Measurements from ENCODE around the gene ZMYM4. TPM values are rescaled to one million over a fixed set of nuclear protein-coding genes. Genes with fewer than 3 reads are reported as not detected.

ZMYM4 gene
- total RNA-seq, 3 donors from 2014 or later, result 47.2 to 71.1 (median 47.8) TPM

DNA sequence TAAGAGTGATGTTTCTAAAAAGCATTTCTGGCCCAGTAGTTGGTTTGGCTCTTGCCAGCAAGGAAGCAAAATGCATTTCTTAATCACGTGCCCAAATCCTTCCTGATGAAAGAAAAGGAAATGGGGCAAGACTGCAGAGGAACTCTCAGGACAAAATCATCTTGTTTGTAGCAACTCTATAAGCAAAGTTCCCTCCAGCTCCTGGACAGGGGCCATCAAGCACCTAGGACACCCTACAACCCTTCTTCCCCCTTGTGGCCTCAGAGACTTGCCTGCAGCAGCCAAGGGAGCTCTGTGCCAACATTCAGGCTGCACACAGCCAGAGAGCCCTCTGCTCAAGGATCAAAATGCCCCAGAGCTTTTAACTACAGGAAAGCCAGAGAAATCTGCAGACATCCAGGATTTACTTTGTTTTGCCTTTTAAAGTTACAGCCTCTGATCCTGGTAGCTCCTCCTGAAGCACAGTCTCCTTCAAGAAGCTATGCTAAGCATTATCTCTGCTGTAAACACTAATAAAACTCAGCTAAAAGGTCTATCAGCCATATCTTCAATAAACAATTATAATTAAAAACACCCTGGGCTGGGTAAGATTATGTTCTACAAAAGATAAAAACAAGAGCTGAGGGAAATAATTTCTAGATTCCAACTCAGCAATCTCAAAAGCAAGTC, 183.7 kb downstream of the ZMYM4 start:
- Histone ChIP-seq H3K27ac (peak overlapping the region; percentile 70 to 73), H3K4me1 (peaks cover 12 to 20% of the 10 kb centered on the region in 2 donors), H3K36me3 (no peaks in the 10 kb centered on the region), H3K4me3 (no peak overlapping the region), H3K9me3 (no peaks in the 10 kb centered on the region), H3K27me3 (no peaks in the 10 kb centered on the region)
- peak; percentile 52 to 56 for DNase-seq (ENCODE audit: low spot score in 2 of 2)
- TF ChIP-seq POLR2A (IDR thresholded peaks at IDR 0.05) (no peak), POLR2AphosphoS5 (IDR thresholded peaks at IDR 0.05) (peak in 1 of 3 donors; percentile 46)
- TF ChIP-seq, protein P1, sequence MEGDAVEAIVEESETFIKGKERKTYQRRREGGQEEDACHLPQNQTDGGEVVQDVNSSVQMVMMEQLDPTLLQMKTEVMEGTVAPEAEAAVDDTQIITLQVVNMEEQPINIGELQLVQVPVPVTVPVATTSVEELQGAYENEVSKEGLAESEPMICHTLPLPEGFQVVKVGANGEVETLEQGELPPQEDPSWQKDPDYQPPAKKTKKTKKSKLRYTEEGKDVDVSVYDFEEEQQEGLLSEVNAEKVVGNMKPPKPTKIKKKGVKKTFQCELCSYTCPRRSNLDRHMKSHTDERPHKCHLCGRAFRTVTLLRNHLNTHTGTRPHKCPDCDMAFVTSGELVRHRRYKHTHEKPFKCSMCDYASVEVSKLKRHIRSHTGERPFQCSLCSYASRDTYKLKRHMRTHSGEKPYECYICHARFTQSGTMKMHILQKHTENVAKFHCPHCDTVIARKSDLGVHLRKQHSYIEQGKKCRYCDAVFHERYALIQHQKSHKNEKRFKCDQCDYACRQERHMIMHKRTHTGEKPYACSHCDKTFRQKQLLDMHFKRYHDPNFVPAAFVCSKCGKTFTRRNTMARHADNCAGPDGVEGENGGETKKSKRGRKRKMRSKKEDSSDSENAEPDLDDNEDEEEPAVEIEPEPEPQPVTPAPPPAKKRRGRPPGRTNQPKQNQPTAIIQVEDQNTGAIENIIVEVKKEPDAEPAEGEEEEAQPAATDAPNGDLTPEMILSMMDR (IDR thresholded peaks at IDR 0.05), result no peak
- intact Hi-C loops (cut with DNase I; ENCODE audit: low total_unique reads), result no loop called here

GRCh38 chr1:35453031-35453430, 184.5 kb downstream of the ZMYM4 start:
- Histone ChIP-seq H3K27ac (peak overlapping the region; percentile 70 to 73), H3K36me3 (no peaks in the 10 kb centered on the region), H3K27me3 (no peaks in the 10 kb centered on the region), H3K4me3 (no peak overlapping the region), H3K9me3 (no peaks in the 10 kb centered on the region), H3K4me1 (peaks cover 12 to 20% of the 10 kb centered on the region in 2 donors)
- no peak for DNase-seq (ENCODE audit: low spot score in 2 of 2)
- intact Hi-C loops (cut with DNase I; ENCODE audit: low total_unique reads), result no loop called here
- TF ChIP-seq POLR2AphosphoS5 (IDR thresholded peaks at IDR 0.05) (no peak), POLR2A (IDR thresholded peaks at IDR 0.05) (no peak)

- intact Hi-C loops (cut with DNase I; ENCODE audit: low total_unique reads), result no loop called here
- TF ChIP-seq POLR2AphosphoS5 (IDR thresholded peaks at IDR 0.05) (no peak), POLR2A (IDR thresholded peaks at IDR 0.05) (no peak)
- TF ChIP-seq, protein P1 (IDR thresholded peaks at IDR 0.05), result no peak
- Histone ChIP-seq H3K4me3 (no peak overlapping the region), H3K9me3 (no peaks in the 10 kb centered on the region), H3K27ac (peak overlapping the region; percentile 64 to 84), H3K36me3 (no peaks in the 10 kb centered on the region), H3K4me1 (peaks cover 12 to 20% of the 10 kb centered on the region in 2 donors), H3K27me3 (no peaks in the 10 kb centered on the region)
- DNase-seq (ENCODE audit: low spot score in 2 of 2), result no peak
Measured at GRCh38 chr1:35454176-35454575, 185.7 kb downstream of the ZMYM4 start.

- no peaks in the 10 kb centered on the region for H3K9me3 ChIP-seq
- TF ChIP-seq, protein P1 (IDR thresholded peaks at IDR 0.05), result no peak
- H3K36me3 ChIP-seq, result no peaks in the 10 kb centered on the region
- H3K4me1 ChIP-seq, result peaks cover 12 to 20% of the 10 kb centered on the region in 2 donors
- H3K27ac ChIP-seq, result peak overlapping the region; percentile 64 to 84
- no peak overlapping the region for H3K4me3 ChIP-seq
- no peaks in the 10 kb centered on the region for H3K27me3 ChIP-seq
- intact Hi-C loops (cut with DNase I; ENCODE audit: low total_unique reads), result no loop called here
- DNase-seq (ENCODE audit: low spot score in 2 of 2), result no peak
Measured at GRCh38 chr1:35454616-35455015, 186.1 kb downstream of the ZMYM4 start.

- no peaks in the 10 kb centered on the region for H3K4me1 ChIP-seq
- TF ChIP-seq POLR2A (IDR thresholded peaks at IDR 0.05) (no peak), POLR2AphosphoS5 (IDR thresholded peaks at IDR 0.05) (no peak)
- TF ChIP-seq, protein P1 (IDR thresholded peaks at IDR 0.05), result no peak
- DNase-seq (ENCODE audit: low spot score in 2 of 2), result no peak
- H3K36me3 ChIP-seq, result peaks cover 5% of the 10 kb centered on the region
- intact Hi-C loops (cut with DNase I; ENCODE audit: low total_unique reads), result no loop called here
- H3K27me3 ChIP-seq, result no peaks in the 10 kb centered on the region
- H3K9me3 ChIP-seq, result peaks cover 0 to 4% of the 10 kb centered on the region in 2 donors
- no peak overlapping the region for H3K4me3 ChIP-seq
- no peak overlapping the region for H3K27ac ChIP-seq
Measured at GRCh38 chr1:35460796-35461195, 192.3 kb downstream of the ZMYM4 start.

Data from breast epithelium (tissue), 4 donors.